IMR-90 (cell line): Measurements from ENCODE around the gene TRIM44. TPM values are rescaled to one million over a fixed set of nuclear protein-coding genes. Genes with fewer than 3 reads are reported as not detected.

ENCODE experiments used
- ATAC-seq: fragments of 200-7000 bp; cut with Tn5 transposase; 2 replicates; pipeline ENCODE4 v1.9.1; 2020; ENCODE audit warnings: low read depth, mild to moderate bottlenecking, moderate library complexity
- BruUV-seq: library from RNA; stranded (reverse); fragments of 400-500 nt; replicated peaks from 2 replicates; lab custom pipeline; 2021; lab: Mats Ljungman, UMichigan
- CTCF ChIA-PET: fragments of 300-600 bp; formaldehyde crosslinking; extraction: SDS; loops from one replicate; lab custom pipeline; 2021; ENCODE audit warnings: antibody characterized with exemption; lab: Yijun Ruan, JAX
- POLR2A ChIA-PET: fragments of 300-600 bp; sonication (Branson Sonifier 250); formaldehyde crosslinking; loops from one replicate; lab custom pipeline; 2022; ENCODE audit warnings: antibody characterized with exemption; ENCODE audit not compliant: unreplicated experiment; lab: Charles Lee
- DNase-seq: peaks from one replicate; pipeline ENCODE4 v3.0.0; 2013
- H2AFZ ChIP-seq: replicated peaks from 2 replicates; pipeline ENCODE3; 2013; ENCODE audit warnings: low read length, mild to moderate bottlenecking; ENCODE audit not compliant: poor library complexity
- H2AK5ac ChIP-seq: 2 replicates; pipeline ENCODE4 v1.6.1; 2013; ENCODE audit warnings: low read depth, low read length, inconsistent platforms
- H2AK9ac ChIP-seq: replicated peaks from 2 replicates; pipeline ENCODE3; 2013; ENCODE audit warnings: mild to moderate bottlenecking, low read depth, low read length, moderate library complexity; ENCODE audit not compliant: poor library complexity
- H2BK120ac ChIP-seq: 2 replicates; pipeline ENCODE4 v1.6.1; 2013; ENCODE audit warnings: low read depth, low read length, inconsistent platforms
- H2BK15ac ChIP-seq: 3 replicates; pipeline ENCODE4 v1.6.1; 2013; ENCODE audit warnings: low read depth, low read length, inconsistent platforms
- H2BK20ac ChIP-seq: 2 replicates; pipeline ENCODE4 v1.6.1; 2013; ENCODE audit warnings: low read depth, mild to moderate bottlenecking, inconsistent platforms, low read length, moderate library complexity
- H2BK5ac ChIP-seq: 2 replicates; pipeline ENCODE4 v1.6.1; 2013; ENCODE audit warnings: mild to moderate bottlenecking, low read depth, low read length, inconsistent platforms; ENCODE audit not compliant: poor library complexity, severe bottlenecking
- H3K14ac ChIP-seq: replicated peaks from 2 replicates; pipeline ENCODE4 v1.6.1; 2013; ENCODE audit warnings: low read depth, low read length, inconsistent platforms
- H3K18ac ChIP-seq: 2 replicates; pipeline ENCODE4 v1.6.1; 2013; ENCODE audit warnings: low read depth, low read length, control low read depth
- H3K23ac ChIP-seq: 2 replicates; pipeline ENCODE4 v1.6.1; 2013; ENCODE audit warnings: low read depth, low read length, inconsistent platforms
- H3K27ac ChIP-seq: 2 replicates; pipeline ENCODE4 v1.5.1; 2013; ENCODE audit warnings: mild to moderate bottlenecking, control low read depth, low read length; ENCODE audit not compliant: insufficient read depth
- H3K27me3 ChIP-seq: 2 replicates; pipeline ENCODE4 v1.6.1; 2013; ENCODE audit warnings: low read length; ENCODE audit not compliant: control insufficient read depth, insufficient read depth
- H3K36me3 ChIP-seq: 2 replicates; pipeline ENCODE4 v1.6.1; 2013; ENCODE audit warnings: low read length, mixed read lengths; ENCODE audit not compliant: control insufficient read depth, insufficient read depth
- H3K4ac ChIP-seq: 2 replicates; pipeline ENCODE4 v1.6.1; 2013; ENCODE audit warnings: low read depth, low read length, inconsistent platforms
- H3K4me1 ChIP-seq: 2 replicates; pipeline ENCODE4 v1.6.1; 2013; ENCODE audit warnings: low read length, mixed read lengths; ENCODE audit not compliant: control insufficient read depth, insufficient read depth
- H3K4me2 ChIP-seq: 2 replicates; pipeline ENCODE4 v1.6.1; 2013; ENCODE audit warnings: low read depth, mild to moderate bottlenecking, control low read depth, low read length, moderate library complexity
- H3K4me3 ChIP-seq: 2 replicates; pipeline ENCODE4 v1.5.1; 2013; ENCODE audit warnings: low read depth, mild to moderate bottlenecking, control low read depth, low read length, moderate library complexity; ENCODE audit not compliant: insufficient read depth
- H3K56ac ChIP-seq: 2 replicates; pipeline ENCODE4 v1.6.1; 2013; ENCODE audit warnings: low read length, inconsistent platforms; ENCODE audit not compliant: insufficient read depth; ENCODE audit errors: extremely low read depth
- H3K79me1 ChIP-seq, 2 experiments: 2 replicates each; pipeline ENCODE4 v1.6.1; 2013; ENCODE audit warnings: low read length in 2 of 2, inconsistent platforms in 1 of 2, low read depth in 1 of 2
- H3K9ac ChIP-seq: 2 replicates; pipeline ENCODE4 v1.6.1; 2013; ENCODE audit warnings: low read depth, low read length, control low read depth
- H3K9me1 ChIP-seq: 2 replicates; pipeline ENCODE4 v1.6.1; 2013; ENCODE audit warnings: low read length, inconsistent platforms; ENCODE audit not compliant: insufficient read depth
- H3K9me3 ChIP-seq: 2 replicates; pipeline ENCODE4 v1.6.1; 2013; ENCODE audit warnings: low read length; ENCODE audit not compliant: control insufficient read depth, insufficient read depth
- H4K20me1 ChIP-seq: 2 replicates; pipeline ENCODE4 v1.6.1; 2013; ENCODE audit warnings: low read length, inconsistent platforms; ENCODE audit not compliant: insufficient read depth
- H4K5ac ChIP-seq: 2 replicates; pipeline ENCODE4 v1.6.1; 2013; ENCODE audit warnings: mild to moderate bottlenecking, low read depth, low read length, control low read depth
- H4K8ac ChIP-seq, 2 experiments: 2 replicates each; pipeline ENCODE4 v1.6.1; 2013; ENCODE audit warnings: low read depth in 2 of 2, low read length in 2 of 2, control low read depth in 1 of 2, inconsistent platforms in 1 of 2
- H4K91ac ChIP-seq: 2 replicates; pipeline ENCODE4 v1.6.1; 2013; ENCODE audit warnings: low read depth, low read length, inconsistent platforms; ENCODE audit not compliant: insufficient read depth
- CEBPB ChIP-seq: IDR thresholded peaks from 2 replicates; pipeline ENCODE4 v1.6.1; 2012; ENCODE audit warnings: low read depth, low read length, improper control_type of control experiment
- ELK1 ChIP-seq: fragments of 150-350 bp; IDR thresholded peaks from 2 replicates; pipeline ENCODE4 v1.6.1; 2016; ENCODE audit warnings: low read depth, mild to moderate bottlenecking, low read length, moderate library complexity, borderline replicate concordance
- MAFK ChIP-seq: IDR thresholded peaks from 2 replicates; pipeline ENCODE4 v1.6.1; 2012; ENCODE audit warnings: low read depth, low read length, improper control_type of control experiment
- WGBS, 2 experiments: methylation state at CpG; one replicate each; pipeline versions ENCODE4 v1.1.5 to v1.1.7; 2013; ENCODE audit warnings: missing lambda C conversion rate in 2 of 2; ENCODE audit not compliant: insufficient read length in 1 of 2; ENCODE audit errors: extremely low coverage in 2 of 2; 5-methylcytosine and 5-hydroxymethylcytosine counted together
- dilution Hi-C: fragments of 300-500 bp; cut with HindIII; formaldehyde crosslinking; loops from one replicate; pipeline ENCODE4 v1.14.3; 2018; ENCODE audit warnings: low sequenced_read_pairs; ENCODE audit not compliant: unreplicated experiment
- in situ Hi-C: fragments of 300-500 bp; cut with MboI; formaldehyde crosslinking; loops from 3 replicates; pipeline ENCODE4 v1.14.3; 2019; ENCODE audit warnings: low sequenced_read_pairs, inconsistent platforms, mixed read lengths
- intact Hi-C: fragments of 100-400 bp; cut with micrococcal nuclease; formaldehyde crosslinking; loops from 2 replicates; pipeline ENCODE4 v1.10.0; 2022
- polyA plus RNA-seq, 3 experiments: library from polyadenylated mRNA; depleted of rRNA; stranded (reverse); fragments of >200 nt; gene quantifications; 2 replicates each; pipeline ENCODE4 v1.2.3, GENCODE V29; 2012; ENCODE audit warnings: low replicate concordance in 1 of 3
- total RNA-seq: library from RNA; depleted of rRNA; stranded (reverse); fragments of >200 nt; gene quantifications from 2 replicates; pipeline ENCODE4 v1.2.3, GENCODE V29; 2012

TRIM44 gene
- total and polyA plus RNA-seq, 2 of the 4 experiments (the other 2 are of a cell fraction): 50.7 to 104 TPM

GRCh38 chr11:35862666-35863065 lies 200.1 kb downstream of the TRIM44 start:
- no peak for DNase-seq
- H2BK5ac ChIP-seq: no peak overlapping the region
- ChIA-PET CTCF (interaction anchor here (1.2 kb wide), 1 partner anchor 12 kb away, joined by 3 read pairs; no protein-coding TSS in a partner anchor), POLR2A (no interaction called here)
- no peak overlapping the region for H2BK20ac ChIP-seq
- H4K91ac ChIP-seq: no peak overlapping the region
- H3K27me3 ChIP-seq: peaks cover 7% of the 10 kb centered on the region
- in situ Hi-C loops (no loop called here), intact Hi-C loops (no loop called here), dilution Hi-C loops (no loop called here)
- no CpG with 5 or more reads among the region's 3 CpGs for WGBS, 2 experiments
- no peaks in the 10 kb centered on the region for H3K4me1 ChIP-seq
- no peak overlapping the region for H3K9ac ChIP-seq
- no peak overlapping the region for H2AK5ac ChIP-seq
- no peak overlapping the region for H3K23ac ChIP-seq
- no peak overlapping the region for H3K4me3 ChIP-seq
- no peak for TF ChIP-seq CEBPB
- no peak for TF ChIP-seq ELK1
- no peak for TF ChIP-seq MAFK
- H3K9me1 ChIP-seq: no peaks in the 10 kb centered on the region
- H3K4me2 ChIP-seq: no peak overlapping the region
- no peaks in the 10 kb centered on the region for H4K20me1 ChIP-seq
- H2BK120ac ChIP-seq: no peak overlapping the region
- H2AK9ac ChIP-seq: no peak overlapping the region
- BruUV-seq: no TSS peak
- H3K36me3 ChIP-seq: no peaks in the 10 kb centered on the region
- no peaks in the 10 kb centered on the region for H3K79me1 ChIP-seq
- H3K27ac ChIP-seq: no peak overlapping the region
- no peak overlapping the region for H4K8ac ChIP-seq
- no peak overlapping the region for H2AFZ ChIP-seq
- no peak overlapping the region for H3K56ac ChIP-seq
- H2BK15ac ChIP-seq: no peak overlapping the region
- H3K9me3 ChIP-seq: no peaks in the 10 kb centered on the region
- no peak for ATAC-seq
- H3K14ac ChIP-seq: no peak overlapping the region
- no peak overlapping the region for H4K5ac ChIP-seq
- H3K18ac ChIP-seq: no peak overlapping the region
- no peak overlapping the region for H3K4ac ChIP-seq
